Activated CD4-positive, alpha-beta T cell treated with anti-CD3 and anti-CD28 coated beads, Interleukin-2, Interleukin-6, amounts not matched to agents 100 ng/mL and 50 ng/mL, durations not matched to agents 16 hours and 8 hours (primary cell): ENCODE results near the gene HOOK1.
A peak's percentile ranks its signal among the peaks of the same experiment; 100 is the strongest.
"Not testable (repeated sequence)": the region's sequence is repeated elsewhere in the genome, so short reads cannot be mapped to it uniquely, and the experiment has no call there.

Experiments
- DNase-seq: peaks from one replicate; pipeline ENCODE4 v3.0.0-alpha.2; 2020

HOOK1 gene

DNA sequence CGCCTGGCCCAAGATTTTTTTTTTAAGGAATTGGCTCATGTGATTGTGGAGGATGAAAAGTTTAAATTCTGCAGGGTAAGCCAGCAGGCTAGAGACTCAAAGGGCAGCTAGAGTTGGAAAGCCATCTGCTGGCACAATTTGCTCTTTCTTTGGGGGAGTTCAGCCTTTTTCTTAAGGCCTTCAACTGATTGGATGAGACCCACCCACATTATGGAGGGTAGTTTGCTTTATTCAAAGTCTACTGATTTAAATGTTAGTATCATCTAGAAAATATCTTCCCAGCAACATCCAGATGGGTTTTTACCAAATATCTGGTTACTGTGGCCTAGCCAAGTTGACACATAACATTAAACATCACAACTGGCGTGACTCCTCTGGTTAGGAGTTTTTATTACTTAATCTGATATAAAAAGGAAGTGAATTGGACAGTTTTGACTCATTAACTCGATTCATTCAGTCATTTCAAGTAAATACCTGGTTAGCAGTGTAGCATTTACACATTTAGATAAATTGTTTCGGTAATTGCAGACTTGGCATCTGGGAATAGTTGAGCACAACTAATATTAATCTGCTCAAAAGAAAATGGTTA lies 12.4 kb downstream of the HOOK1 start:
- DNase-seq: peak; percentile 11

- DNase-seq: no peak
These were observed 13.4 kb downstream of the HOOK1 start for GRCh38 chr1:59828160-59828559.

DNA sequence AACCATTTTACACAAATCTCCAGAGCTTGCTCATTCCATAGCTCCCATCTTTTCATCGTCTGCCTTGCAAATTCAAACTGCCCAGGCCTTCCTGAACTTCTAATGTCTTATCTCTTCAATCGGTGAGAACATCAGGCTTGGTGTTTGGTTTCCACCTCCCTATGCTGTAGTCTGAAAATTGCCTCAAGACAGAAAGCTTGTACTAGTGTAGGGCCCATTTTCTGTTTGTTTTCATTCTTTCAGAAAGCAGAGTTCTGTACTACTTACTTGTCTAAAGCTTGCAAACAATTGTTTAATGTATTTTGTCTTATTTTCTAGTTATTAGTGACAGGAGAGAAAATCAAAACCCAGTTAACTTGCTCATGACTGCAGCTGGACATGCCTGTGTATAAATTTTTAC lies 16.8 kb downstream of the HOOK1 start:
- no peak for DNase-seq

GRCh38 chr1:59833022-59833421 lies 18.3 kb downstream of the HOOK1 start:
- no peak for DNase-seq

DNA sequence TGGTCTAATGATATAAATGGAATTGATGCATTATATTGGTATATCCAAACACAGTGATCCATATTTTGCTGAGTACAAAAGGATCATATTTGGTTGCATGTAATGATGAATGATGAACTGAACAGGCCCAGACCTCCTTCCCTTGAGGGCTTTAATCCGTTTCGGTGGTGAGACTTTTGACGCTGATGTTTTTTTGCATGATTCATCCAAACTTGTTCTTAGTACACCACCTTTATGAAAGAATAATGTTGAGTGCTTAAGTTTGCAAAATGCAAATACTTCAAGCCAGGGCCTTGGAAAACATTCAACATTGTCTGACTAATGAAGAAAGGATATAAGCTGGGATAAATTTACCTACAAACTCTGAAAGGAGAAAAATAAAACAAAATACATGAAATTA lies 19.2 kb downstream of the HOOK1 start:
- no peak for DNase-seq

DNA sequence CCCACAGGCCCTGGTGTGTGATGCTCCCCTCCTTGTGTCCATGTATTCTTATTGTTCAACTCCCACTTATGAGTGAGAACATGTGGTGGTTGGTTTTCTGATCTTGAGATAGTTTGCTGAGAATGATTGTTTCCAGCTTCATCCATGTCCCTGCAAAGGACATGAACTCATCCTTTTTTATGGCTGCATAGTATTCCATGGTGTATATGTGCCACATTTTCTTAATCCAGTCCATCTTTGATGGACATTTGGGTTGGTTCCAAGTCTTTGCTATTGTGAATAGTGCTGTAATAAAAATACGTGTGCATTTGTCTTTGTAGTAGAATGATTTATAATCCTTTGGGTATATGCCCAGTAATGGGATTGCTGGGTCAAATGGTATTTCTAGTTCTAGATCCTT lies 23.1 kb downstream of the HOOK1 start:
- not testable (repeated sequence) for DNase-seq

DNA sequence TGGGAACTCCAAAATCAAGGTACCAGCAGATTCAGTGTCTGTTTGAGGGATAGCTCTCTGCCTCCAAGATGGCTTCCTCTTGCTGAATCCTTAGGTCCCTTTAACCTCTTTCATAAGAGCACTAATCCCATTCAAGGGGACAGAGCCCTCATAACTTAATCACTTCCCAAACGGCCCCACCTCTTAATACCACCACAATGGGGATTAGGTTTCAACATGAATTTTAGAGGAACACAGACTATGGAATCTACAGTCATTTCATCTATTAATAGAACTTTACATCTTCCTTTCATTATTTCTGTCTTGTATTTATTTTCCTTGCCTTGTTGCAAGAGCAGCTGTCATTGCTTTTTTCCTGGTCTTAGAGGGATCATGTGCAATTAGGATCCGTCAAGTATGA lies 30.3 kb downstream of the HOOK1 start:
- DNase-seq: no peak

- no peak for DNase-seq
These were observed 31.6 kb downstream of the HOOK1 start for GRCh38 chr1:59846209-59846894.

DNA sequence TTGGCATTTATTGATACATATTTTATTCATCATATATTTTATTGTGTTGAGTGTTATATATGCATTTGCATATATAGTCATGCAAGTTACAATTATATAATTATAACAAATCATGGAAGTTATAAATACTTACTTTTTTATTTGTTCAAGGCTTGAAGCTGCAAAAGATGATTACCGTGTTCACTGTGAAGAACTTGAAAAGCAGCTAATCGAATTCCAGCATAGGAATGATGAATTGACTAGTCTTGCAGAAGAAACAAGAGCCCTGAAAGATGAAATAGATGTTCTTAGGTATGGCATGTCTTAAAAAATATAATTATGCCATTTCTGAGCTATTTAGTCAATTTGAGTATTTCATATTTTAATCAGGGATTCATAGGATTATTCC lies 32.1 kb downstream of the HOOK1 start:
- DNase-seq: no peak

- no peak for DNase-seq
These were observed 37.4 kb downstream of the HOOK1 start for GRCh38 chr1:59852117-59852516.

DNA sequence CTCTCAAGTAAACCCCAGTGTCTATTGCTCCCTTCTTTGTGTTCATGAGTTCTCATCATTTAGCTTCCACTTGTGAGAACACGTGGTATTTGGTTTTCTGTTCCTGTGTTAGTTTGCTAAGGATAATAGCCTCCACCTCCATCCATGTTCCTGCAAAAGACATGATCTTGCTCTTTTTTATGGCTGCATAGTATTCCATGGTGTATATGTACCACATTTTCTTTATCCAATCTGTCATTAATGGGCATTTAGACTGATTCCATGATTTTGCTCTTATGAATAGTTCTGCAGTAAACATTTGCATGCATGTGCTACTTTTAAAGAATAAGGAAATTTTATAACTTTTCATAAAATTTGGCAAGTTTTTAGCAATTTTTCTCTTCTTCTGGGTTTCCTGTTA lies 40.5 kb downstream of the HOOK1 start:
- DNase-seq: not testable (repeated sequence)

DNA sequence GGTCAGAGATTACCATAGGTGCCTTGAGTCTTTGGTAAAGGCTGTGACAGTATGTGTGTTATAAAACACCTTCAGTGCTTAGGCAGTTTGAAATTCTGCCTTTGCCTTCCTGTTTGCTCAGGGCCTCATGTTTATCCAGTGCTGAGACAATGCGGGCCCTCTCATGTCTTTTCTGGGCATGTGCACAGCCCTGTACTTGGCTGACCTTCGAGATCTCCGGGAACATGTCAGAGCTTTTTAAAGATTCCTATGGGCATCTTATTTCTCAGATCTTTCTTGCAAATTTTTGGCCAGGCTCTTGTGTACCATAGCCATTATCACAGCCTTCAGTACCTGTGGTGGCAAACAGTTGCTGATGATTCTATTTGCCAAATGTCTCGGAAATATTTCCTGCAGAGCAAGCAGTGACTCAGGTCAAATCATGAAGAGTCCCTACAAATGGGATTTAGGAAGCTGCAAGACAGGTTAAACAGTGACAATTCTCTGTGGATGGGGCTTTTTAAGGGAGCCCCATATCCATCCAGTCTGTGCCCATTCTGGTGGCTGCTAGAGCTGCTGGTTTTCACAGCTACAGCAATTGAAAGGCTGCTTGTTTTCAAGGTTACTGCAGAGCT lies 42.1 kb downstream of the HOOK1 start:
- DNase-seq: no peak

DNA sequence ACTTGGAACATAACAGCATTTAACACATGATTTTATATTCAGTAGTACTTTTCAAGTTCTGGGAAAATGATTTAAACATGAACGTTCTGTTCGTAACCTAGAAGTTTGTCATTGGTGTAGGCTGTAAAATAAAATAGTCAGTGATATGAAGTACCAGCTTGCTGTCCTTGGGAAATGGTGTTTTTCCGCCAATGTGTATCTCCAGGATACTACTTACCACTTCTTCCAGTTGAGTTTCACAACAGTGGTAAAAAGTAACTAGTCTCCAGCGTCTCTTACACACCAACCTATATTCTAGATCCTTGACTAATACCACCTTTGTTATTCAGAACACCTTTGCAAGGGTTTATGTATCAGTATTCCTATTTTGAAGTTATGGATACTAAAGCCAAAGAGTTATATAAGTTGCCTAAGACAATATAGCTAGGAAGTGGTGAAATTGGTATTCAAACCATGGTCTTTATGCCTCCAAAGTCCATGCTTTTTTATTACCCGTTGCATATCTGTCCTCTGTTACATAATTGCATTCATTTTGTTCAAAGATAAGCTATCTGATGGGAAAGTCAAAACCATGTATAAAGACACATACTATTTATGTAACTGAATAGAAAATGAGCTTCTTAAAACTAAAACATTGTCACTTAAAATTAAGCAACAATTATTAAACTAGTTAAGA lies 43.1 kb downstream of the HOOK1 start:
- DNase-seq: no peak

- DNase-seq: no peak
These were observed 51.7 kb downstream of the HOOK1 start for GRCh38 chr1:59866462-59866861.

GRCh38 chr1:59871746-59872145 lies 57.0 kb downstream of the HOOK1 start:
- no peak for DNase-seq

DNA sequence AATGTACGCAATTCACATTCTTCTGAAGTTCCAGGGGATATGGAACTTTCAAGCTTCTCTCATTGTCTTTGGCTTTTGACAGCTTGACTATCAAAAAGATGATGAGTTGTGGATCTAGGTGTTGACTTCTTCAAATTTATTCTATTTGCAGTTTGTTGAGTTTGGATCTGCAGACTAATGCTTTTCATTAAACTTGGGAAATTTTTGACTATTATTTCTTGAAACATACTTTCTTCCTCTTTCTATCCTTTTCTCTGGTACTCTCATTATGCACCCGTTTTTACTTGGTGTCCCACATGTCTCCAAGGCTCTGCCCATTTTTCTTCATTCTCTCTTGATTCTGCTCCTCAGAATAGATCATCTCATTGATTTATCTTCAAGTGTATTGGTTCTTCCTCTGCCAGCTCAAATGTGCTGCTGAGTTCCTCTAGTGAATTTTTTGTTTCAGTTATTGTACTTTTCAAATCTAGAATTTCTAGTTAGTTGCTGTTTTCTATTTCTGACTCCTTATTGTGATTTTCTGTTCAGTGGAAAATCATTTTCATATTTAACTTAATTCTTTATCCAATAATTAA lies 62.4 kb downstream of the HOOK1 start:
- no peak for DNase-seq

DNA sequence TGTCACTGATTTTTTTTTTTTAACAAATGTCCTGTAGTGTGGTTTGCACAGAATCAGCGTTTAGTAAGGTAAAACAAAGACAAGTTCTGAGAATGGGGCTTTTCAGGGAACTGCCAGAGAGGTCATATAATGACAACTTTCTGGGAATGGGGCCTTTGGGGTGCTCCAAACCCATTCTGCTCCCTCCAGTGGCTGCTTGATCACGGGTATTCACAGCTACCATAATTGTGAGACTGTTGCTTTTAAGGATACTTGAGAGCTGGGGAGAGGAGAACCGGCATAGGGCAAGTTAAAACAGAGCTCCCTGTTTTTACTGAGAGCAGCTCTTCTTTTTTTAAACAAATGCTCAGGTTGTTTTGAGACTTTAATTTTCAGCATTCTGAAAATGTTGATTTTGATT lies 63.6 kb downstream of the HOOK1 start:
- no peak for DNase-seq

- peak; percentile 51 for DNase-seq
These were observed 64.8 kb downstream of the HOOK1 start for GRCh38 chr1:59879574-59879973.

DNA sequence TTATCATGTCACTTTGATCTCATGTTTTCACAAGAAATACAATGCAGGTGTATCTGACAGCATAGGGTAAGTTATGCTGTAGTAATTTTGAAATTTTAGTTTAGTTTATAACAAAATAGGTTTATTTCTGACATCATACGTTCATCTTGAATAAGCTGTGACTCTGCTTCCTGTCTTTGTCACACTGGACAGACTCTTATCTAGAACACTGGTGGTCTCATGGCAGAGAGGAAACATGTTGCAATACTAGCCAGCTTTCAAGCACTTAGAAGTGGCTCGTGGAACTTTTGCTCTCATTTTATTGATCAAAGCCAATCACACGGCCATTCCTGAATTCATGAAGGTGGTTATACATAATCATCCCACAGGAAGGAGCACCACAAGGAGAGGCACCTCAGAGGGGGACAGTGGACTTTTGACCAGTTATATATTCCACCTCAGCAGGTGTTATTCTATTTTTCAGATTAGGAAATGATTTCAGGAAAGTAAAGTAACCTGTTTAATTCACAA lies 65.3 kb downstream of the HOOK1 start:
- DNase-seq: no peak

DNA sequence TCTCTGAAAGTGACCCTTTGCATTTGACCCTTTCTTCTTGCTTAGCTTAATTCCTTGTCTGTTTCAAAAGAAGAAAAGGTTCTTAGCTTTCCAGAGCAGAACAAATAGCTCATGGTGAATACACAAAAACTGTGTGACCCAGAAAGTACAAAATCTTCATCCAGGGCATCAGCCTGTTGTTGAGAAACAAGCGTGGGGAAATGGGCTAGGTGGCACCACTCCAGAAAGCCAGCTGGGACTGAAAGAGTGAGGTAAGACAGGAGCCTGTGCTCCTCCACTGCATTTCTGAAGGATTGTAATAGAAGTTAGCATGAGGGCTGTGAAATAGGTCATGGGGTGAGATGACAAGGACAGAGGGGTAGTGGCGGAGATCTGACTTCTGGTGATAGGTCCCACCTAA lies 66.0 kb downstream of the HOOK1 start:
- DNase-seq: no peak

DNA sequence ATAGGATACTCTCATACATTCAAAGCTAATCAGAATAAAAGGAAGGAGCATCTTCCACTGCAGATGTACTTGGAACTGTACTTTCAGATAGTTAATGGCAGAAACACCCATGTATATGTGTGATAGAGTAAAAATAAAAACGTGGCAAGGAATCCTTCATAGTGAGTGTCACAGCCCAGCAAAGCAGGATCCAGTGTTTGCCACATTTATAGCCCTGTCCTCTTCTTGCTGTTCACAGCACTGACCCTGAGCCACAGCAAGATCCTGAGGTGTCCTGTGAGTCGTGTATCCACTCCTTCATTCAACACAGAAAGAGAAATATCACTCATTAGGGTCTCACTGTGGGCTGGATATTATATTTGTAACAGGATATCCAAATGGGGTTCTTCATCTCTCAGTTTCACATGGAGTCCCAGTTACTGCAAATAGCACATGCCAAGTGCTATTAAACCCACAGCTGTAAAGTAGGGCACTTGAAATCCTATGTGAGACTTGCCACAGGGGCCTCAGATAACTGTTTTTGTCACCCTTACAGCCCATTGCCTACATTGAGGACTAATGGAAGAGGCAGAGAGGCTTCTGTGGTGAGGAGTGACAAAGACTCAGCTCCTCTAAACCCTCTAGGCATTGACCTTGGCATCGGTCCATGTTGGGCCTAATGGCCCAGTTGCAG lies 70.5 kb downstream of the HOOK1 start:
- no peak for DNase-seq

GRCh38 chr1:59892841-59893811 lies 78.4 kb downstream of the HOOK1 start:
- DNase-seq: no peak
